Choroid plexus epithelial cell (primary cell): ENCODE measurements around the gene CBFB.

Experiments used
- DNase-seq: peaks from one replicate; pipeline ENCODE4 v3.0.0-alpha.2; 2010; ENCODE audit warnings: low read depth
- H3K4me3 ChIP-seq: 2 replicates; pipeline ENCODE4 v1.5.1; 2011; ENCODE audit warnings: low read depth, mild to moderate bottlenecking, control low read depth, low read length, moderate library complexity
- CTCF ChIP-seq: conservative IDR thresholded peaks from 2 replicates; pipeline ENCODE4 v1.5.1; 2011; ENCODE audit warnings: low read depth, mild to moderate bottlenecking, control low read depth, inconsistent platforms, low read length, moderate library complexity

Gene CBFB

GRCh38 chr16:67142342-67142741 is 113.4 kb downstream of the CBFB start:
- no peak for TF ChIP-seq CTCF
- no peak overlapping the region for H3K4me3 ChIP-seq
- no peak for DNase-seq

GRCh38 chr16:67144943-67145342 is 116.0 kb downstream of the CBFB start:
- no peak for TF ChIP-seq CTCF
- no peak overlapping the region for H3K4me3 ChIP-seq
- no peak for DNase-seq

- no peak overlapping the region for H3K4me3 ChIP-seq
- no peak for DNase-seq
Observed at GRCh38 chr16:67145746-67146145, 116.8 kb downstream of the CBFB start.

GRCh38 chr16:67146523-67147357 is 117.8 kb downstream of the CBFB start:
- TF ChIP-seq CTCF: peak; percentile 32
- no peak for DNase-seq
- no peak overlapping the region for H3K4me3 ChIP-seq

More at GRCh38 chr16:67145746-67146145, 116.8 kb downstream of the CBFB start:
- TF ChIP-seq CTCF: no peak

GRCh38 chr16:67147437-67148140 is 118.6 kb downstream of the CBFB start:
- TF ChIP-seq CTCF: no peak
- H3K4me3 ChIP-seq: no peak overlapping the region
- no peak for DNase-seq

GRCh38 chr16:67148221-67148620 is 119.3 kb downstream of the CBFB start:
- DNase-seq: no peak
- no peak for TF ChIP-seq CTCF
- no peak overlapping the region for H3K4me3 ChIP-seq
